SIG-M5 treated with dmso at 0.1 percent for 504 hours (cell line): ENCODE results near the gene ERICH3.

Source experiments
- DNase-seq: peaks from one replicate; lab custom pipeline; 2025; ENCODE audit not compliant: unreplicated experiment; lab: John Stamatoyannopoulos, UW

ERICH3 gene

DNA sequence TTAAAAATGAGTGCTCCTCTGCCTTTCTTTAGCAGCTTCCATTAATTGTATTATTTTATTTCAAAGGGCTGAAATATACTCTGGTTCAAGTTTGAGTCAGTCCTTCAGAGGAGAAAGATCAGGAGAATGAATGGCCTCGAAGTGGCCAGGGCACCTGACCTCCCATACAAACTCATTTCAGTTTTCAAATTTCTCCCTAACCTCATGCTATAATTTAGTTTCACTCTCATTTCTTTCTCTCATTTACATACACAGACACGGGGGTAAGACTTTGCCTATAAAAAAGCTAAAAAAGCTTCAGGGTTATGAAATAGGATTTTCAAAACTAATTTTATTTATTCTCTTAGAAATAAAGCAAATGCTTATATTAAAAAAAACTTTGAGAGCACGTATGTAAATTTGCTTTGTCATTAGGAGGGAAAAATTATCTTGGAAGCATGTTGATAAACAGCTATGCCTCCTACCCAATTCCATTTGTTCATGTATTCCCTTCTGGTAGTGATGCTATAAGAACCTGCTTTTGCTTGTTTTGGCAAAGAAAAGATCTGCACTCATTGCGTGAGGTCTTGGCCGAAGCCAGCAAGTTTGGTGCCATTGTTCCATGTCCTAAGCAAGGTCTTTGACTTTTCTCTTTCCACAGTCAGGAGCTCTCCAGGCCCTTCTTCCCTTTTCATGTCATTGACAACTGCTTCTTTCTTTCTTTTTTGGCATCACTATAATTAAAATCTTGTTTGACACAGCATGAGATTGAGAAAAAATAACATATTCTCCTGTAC, 80.8 kb downstream of the ERICH3 start:
- DNase-seq, result no peak

DNA sequence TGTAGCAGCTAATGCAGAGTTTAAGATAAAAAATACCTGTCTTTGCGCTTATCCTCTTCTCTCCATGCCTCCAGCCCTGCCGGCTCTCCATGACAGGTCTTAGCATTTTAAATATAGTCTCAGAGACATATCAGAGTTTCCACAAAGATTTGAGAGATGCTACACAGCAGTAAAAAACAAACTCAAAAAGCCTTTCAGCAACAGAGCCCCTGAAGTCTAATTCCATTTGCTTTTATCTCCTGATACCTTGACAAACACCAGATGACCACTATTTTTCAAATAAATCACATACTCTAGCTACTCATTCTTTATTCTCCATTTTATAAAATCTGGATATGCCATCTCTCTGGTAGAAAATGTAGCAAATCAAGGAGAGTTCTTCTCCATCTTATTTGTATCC, 81.6 kb downstream of the ERICH3 start:
- DNase-seq, result no peak

DNA sequence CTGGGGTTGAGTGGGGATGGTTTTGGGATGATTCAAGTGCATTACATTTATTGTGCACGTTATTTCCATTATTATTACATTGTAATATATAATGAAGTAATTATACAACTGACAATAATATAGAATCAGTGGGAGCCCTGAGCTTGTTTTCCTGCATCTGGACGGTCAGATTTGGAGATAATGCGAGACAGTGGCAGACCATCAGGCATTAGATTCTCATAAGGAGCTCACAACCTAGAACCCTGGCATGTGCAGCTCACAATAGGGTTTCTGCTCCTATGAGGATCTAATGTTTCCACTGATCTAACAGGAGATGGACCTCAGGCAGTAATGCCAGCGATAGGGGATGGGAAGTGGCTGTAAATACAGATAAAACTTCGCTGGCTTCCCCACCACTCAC, 83.3 kb downstream of the ERICH3 start:
- no peak for DNase-seq

DNA sequence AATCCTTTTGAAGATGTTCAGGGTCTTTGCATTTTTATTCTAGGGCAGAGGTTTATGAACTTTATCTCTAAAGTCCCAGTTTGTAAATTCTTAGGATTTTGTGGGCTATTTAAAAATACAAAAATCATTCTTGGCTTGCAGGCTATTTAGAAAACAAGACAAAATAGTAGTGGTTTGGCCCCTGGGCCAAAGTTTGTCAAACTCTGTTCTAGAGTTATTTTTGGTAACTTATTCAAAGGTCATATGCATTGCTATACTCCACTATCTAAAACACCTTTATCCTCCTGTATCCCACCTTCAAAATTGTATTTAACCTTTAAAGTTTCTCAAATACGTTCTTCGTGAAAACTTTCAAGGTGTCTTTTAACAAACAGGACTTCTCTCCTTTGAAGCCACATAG, 85.7 kb downstream of the ERICH3 start:
- no peak for DNase-seq

DNA sequence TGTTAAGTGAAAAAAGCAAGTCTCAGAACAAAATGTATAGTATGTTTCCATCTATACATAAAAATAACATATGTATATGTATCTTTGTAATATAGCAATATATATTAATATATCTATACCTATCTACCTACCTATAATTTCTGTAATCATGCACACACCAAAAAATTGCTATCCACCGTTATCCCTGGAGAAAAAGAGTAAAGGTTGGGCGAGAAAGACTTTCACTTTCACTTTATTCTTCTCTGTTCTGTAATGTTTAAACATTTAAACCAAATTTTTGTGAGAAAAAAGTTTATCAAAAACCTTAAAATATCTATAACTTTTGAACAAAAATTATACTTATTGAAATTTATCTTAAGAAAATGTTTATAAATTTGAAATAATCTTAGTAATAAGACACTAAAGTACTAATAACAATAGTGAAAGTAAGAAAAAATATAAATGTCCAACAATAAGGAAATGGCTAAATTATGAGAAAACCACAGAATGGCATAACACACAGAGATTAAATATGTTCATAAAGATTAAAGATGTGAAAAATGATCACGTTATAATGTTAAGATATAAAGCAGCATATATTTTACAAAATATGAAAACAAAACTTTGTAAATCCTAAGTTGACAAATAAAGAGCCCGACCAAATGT, 87.2 kb downstream of the ERICH3 start:
- DNase-seq, result no peak

DNA sequence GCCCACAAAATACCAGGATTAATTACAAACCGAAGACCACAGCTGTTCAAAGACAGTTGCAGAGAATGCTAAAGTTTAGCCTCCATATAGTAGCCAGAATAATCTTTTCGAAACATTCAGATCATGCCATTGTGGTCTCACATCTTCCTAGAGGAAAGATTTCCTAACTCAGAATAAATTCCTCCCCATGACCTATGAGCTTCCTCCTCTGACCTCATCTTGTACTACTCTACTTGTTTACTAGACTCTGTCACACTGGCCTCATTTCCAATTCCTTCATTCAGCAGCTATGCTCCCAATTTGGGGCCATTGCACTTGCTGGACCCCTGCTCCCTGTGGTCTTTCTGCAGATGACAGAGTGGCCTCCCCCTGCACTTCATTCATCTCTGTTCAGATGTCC, 89.4 kb downstream of the ERICH3 start:
- DNase-seq, result no peak

DNA sequence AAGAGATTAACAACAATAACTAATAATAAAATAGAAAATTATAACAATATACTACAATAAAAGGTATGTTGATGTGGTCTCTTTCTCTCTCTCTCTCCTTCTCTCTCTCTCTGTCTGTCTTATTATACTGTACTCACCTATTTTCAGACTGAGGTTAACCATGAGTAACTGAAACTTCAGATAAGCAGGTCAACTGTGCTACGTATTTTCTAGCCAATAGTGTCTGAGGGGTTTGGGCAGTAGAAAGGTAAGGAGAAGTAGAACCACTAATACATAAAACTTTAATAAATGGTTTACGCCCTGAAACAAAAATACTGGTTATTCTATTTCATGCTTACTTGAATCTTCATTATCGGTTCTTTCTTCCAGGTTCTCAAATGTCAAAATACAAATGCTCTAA, 90.2 kb downstream of the ERICH3 start:
- no peak for DNase-seq

DNA sequence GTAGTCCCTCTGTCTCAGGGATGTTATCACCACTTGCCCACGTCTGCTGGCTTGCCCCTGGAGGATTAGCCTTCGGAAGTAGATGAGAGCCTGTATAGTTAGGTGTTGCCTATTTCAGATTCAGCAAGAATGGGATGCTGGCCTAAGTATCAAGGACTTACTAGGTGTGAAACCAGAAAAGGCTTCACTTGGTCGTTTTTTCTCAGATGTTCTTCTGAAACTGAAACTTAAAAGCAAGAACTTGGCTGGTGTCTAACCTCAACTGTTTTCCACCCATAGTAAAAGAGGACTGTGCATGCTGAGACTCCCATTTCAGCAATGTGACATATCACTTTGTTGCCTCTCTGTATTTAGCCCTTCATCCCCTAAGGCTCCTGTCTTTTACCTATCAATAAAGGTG, 94.2 kb downstream of the ERICH3 start:
- DNase-seq, result no peak

DNA sequence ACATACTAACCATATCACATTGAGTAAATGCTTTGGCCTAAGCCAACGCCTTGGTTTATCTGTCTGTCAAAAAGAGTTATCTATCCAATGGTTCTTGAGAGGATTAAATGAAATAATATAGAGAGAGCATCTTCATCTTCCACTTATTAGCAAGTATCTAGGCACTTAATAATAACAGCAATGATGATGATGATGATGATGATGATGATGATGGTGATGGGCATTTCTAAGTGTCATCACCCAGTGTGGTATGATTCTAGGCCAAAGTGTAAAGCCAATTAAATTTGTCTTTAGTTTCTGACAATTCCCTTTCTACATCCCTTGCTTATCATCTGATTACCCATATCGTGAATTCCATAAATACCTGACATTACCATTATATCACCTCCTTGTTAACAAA, 95.5 kb downstream of the ERICH3 start:
- no peak for DNase-seq

DNA sequence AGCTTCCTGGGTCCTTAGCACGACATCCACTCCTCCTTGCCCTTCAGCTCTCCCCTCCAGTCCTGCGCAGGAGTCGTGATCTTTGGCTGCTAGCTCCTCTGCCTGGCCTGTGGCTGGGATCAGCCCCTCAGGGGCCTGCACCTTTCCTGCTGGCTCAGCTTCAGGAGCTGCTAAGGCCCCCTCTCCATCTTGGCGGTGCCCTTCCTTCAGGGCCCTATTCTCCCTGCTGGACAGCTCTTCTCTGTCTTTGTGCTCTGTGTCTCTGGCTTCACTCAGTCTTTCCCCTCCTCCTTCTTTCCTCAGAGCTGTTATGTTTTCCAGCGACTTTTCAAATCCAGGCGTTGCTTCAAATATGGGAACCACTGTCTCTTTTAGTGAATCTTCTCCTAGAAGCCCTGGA, 101.7 kb downstream of the ERICH3 start:
- DNase-seq, result no peak

DNA sequence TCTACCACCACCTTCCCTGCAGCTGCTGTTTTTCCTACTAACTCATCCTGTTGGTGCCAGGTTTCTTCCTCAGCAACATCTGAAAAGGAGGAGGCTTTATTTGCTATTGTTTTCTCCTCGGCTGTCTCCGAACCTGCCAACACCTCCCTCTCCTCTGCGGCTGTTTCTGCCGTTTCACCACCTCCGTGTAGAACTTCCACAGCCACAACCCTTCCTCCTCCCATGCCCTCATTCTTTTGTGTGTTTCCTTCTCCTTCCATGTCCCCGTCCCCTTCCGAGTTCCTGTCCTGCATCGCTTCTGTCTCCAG, 102.1 kb downstream of the ERICH3 start:
- no peak for DNase-seq

DNA sequence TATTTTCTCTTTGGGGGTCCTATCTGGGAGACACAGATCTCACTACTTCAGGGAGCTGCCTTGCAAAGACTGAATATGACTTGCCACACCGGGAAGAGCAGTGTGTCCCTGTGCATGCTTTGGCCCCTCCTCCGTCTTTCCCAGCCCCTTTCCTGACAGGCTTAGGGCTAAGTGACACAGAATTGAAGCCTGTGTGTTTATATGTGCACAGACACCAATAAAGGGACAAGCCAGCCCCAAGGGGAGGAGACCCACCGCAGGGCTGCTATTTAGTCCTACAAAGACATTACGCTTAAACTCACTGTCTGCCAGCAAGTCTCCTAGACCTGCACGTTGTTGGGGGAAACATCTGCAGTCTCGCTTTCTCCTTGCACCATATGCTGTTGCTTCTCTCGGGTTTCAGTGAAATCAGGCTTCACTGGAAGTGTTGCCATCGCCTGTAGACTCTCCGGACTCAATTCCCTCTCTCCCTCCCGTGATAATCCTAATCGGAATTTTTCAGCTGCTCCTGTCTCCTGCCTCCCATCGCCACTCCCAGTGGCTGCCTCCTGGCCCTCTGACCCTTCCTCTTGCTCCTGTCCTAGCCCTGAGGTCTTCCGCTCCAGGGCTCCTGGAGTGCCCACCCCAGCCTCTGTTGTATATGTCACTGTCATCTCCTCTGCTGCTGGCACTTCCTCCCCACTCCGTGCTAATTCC, 102.6 kb downstream of the ERICH3 start:
- no peak for DNase-seq

DNA sequence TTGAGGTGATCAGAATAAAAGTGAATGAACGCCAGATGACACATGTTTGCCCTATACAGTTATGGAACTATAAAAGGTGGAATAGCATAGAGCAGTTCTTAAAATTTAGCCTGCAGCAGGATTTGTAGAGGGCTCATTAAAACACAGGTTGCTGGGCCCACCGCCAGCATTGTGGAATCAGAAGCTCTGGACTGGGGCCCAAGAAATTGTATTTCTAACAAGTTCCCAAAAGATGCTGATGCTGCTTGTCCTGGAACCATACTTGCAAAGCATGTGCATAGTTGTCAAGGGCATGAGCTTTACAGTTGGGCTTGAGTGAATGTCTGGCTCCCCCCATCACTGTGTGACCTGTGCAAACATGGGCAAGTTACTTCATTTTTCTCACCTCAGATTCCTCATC, 123.7 kb downstream of the ERICH3 start:
- no peak for DNase-seq

DNA sequence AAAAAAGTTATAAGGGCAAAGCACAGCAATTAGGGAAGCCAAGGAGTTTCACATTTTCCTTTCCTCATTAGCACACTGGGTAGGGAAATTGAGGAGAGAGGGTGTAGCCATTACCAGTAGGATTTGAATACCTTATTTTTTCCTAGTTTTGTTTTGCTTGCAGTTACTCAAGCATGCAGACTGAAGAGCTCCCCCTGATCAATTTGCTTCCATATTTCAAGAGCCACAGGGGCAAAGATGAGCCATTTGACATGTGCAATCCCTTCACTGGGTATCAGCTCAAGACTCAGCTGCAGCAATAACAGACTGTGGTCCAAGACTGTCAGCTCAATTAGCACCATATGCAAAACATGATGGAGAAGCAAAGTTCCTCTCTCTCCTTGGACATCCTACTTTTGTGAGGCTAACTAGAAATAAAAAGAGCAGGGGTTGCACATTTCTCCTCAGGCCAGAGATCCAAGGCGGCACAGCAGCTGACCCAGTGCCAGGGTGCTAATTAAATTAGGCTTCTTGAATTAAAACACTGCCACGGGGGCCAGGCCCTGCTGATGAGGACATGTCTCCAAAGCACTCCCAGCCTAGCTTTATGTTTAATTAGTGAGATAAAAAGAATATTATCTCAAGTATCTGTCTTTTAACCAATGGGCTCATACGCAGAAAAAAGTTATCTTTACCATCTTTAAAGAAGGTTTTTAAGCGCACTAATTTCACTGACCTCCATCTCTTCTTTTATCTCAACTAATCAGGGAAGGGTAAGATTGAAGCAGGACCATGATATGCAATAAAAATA, 124.4 kb downstream of the ERICH3 start:
- no peak for DNase-seq

DNA sequence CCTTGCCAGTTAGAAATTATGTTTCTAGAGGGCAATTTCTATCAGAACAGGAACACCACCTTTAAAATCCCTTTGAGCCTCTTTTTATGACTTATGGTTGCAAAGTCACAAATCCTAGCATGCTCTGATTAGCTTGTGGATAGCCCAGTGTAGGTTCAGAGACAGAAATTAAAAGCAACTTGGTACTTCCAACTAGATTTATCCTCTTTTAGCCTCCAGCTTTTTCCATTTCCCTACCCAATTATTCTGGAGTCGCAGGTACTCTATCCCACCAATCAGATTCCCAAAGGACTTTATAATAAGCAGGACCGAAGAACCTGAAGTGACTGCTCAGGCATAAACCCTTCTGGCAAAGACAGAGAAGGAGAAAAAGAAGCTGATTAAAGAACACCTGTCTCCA, 127.8 kb downstream of the ERICH3 start:
- no peak for DNase-seq

DNA sequence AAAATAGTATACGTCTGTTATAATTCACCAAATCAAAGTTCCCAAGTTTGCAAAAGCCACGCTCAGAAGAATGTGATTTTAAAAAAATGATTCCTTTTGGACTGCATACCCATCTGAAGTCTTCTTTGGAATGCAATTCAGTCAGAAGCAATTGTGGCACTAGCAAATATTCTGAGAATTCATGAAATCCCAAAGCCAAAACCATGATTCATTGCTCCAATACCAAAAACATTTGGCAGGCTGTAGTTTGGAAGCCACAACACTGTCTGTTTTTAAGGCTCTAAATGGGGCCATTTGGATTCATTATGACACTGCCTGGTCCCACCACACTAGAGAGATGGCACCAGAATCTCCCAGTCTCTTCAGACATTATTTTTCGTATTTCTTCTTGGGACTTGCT, 139.4 kb downstream of the ERICH3 start:
- no peak for DNase-seq

DNA sequence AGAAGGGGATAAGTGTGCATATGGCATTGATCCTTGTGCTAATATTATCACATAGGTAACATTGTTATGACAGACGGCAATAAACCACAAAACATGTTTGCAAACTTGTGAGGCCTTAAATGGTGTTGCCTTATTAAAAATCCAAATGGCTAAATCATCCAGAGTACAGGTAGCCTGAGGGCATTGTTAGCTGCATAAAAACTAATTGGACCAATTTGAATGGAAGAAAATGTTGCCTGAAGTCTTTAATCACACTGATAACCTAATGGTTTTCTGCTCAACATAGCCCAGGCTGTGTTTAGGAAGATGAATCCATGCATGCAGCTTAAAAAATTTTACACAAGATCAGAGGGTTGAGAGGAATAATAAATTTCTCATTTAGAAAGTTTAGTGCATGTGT, 141.8 kb downstream of the ERICH3 start:
- no peak for DNase-seq

DNA sequence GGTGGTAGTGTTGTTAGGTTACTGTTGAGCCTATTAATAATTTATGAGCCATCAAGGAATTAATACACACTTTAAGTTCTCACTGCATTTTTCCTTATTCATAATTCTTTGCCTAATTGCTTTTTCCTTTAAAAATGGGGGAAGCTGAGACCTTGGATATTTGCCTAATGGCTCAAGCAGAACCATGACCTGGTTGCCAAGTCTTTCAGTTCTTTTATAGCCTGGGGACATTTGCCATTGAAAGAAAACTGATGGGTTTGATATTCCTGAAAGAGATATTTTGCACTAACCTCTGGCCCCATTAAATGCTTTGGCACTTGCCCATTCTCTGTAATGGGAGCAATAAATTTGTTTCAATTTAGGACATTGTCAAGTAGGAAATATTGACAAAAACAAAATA, 142.7 kb downstream of the ERICH3 start:
- no peak for DNase-seq

DNA sequence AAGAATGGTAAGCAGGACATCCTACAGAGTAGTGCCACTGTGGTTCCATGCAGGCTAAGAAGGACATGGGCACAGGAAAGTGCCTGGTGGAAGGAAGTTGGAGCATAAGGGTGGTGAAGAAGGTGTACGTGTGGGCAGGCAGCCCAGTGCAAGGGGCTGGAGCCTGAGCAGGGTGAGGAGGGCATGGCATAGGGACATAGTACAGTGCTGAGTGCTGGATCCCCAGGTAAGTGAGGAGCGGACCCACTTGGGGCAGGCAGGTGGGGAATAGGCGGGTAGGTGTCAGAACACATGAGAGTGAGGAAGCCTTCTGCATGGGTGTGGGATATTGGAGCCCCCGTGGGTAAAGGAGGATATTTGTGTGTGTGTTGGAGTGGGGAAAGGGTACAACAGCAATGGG, 145.5 kb downstream of the ERICH3 start:
- DNase-seq, result no peak

DNA sequence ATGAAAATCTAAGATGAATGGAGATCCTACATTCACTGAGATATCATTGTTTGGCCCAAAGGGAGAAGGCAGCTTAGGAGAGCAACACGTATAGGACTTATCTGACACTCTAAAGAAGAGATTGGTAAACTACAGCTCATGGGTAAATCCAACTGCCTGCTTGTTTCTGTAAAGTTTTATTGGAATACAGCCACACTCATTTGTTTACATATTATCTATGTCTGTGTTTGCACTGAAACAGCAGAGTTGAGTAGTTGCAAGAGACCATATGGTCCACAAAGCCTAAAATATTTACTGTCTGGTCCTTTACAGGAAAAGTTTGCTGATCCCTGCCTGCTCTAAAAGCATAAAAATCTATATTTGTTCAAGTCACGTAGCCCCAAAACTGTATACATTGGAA, 146.9 kb downstream of the ERICH3 start:
- no peak for DNase-seq

DNA sequence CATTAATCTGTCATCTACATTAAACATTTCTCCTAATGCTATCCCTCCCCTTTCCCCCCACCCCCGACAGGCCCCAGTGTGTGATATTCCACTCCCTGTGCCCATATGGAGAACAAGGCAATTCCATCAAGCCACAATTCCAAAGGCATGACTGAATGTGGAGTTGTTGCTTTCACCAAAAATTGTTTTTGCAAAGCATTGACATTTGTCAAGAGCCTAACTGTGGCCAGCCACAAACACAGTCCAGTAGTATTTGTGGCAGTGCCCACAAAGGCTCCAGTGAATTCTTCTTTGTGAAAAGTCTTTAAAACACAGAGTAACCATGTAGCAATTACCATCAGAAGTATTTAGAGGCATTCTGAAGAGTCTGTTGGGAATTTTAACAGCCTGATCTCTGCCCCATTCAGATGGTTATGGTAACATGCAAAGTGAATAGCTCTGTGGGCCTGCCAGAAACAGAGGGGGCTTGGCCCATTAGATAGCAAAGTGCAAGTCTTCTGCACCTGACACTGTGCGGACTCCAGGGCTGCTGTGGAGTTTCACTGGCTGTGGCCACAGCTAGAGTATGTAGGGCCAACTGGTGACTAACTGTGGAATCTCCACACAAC, 149.6 kb downstream of the ERICH3 start:
- DNase-seq, result no peak
